ENCODE data around the gene SUFU. TPM values are rescaled to one million over a fixed set of nuclear protein-coding genes. Genes with fewer than 3 reads are reported as not detected.

The SUFU gene
- total RNA-seq, 1 donor from 2014 or later: 19.9 TPM

DNA sequence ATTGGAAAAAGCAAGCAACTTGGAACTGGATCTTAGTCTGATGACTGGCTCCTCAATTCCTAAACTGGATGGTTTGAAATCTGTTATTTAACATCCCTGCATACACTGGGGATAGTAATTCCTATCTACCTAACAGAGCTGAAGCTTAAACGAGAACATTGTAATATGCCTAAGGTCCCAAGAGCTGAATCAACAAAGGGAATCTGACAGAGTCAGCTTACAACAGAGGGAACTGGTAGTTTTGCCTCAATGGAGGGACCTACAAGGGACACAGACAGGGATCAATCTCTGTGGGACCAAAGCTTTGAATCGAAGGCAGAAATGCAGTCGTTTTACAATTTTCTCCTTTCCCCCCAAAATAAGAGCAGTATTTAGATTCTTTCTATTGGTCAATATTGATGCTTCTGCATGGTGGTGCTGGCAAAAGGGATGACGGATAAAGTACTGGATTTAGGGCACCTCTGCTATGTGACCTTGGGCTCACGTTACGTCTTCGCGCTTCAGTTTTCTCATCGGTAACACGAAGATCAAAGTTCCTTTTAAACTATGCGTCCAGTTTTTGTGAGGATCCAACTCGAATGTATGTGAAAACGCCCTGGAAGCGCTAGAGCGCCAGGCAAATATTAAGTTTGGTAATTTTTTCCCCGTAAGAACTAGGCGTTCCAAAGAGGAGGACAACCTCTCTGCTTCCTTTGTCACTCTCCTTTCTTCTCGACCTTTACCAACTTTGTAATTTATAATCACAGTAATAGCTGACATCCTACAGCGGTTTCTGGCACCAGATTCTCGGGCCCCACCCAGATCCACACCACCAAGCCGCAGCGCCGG lies 2.4 kb upstream of the SUFU start:
- no peak for DNase-seq
- Mint-ChIP-seq H3K27ac (ENCODE audit: unreplicated experiment) (no peak overlapping the region), H3K4me3 (ENCODE audit: unreplicated experiment) (no peak overlapping the region), H3K36me3 (ENCODE audit: unreplicated experiment) (no peaks in the 10 kb centered on the region), H3K27me3 (ENCODE audit: unreplicated experiment) (no peaks in the 10 kb centered on the region), H3K9me3 (ENCODE audit: unreplicated experiment) (no peaks in the 10 kb centered on the region), H3K4me1 (ENCODE audit: low read depth, unreplicated experiment) (peaks cover 11% of the 10 kb centered on the region)
- TF ChIP-seq, protein P1, sequence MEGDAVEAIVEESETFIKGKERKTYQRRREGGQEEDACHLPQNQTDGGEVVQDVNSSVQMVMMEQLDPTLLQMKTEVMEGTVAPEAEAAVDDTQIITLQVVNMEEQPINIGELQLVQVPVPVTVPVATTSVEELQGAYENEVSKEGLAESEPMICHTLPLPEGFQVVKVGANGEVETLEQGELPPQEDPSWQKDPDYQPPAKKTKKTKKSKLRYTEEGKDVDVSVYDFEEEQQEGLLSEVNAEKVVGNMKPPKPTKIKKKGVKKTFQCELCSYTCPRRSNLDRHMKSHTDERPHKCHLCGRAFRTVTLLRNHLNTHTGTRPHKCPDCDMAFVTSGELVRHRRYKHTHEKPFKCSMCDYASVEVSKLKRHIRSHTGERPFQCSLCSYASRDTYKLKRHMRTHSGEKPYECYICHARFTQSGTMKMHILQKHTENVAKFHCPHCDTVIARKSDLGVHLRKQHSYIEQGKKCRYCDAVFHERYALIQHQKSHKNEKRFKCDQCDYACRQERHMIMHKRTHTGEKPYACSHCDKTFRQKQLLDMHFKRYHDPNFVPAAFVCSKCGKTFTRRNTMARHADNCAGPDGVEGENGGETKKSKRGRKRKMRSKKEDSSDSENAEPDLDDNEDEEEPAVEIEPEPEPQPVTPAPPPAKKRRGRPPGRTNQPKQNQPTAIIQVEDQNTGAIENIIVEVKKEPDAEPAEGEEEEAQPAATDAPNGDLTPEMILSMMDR (IDR thresholded peaks at IDR 0.05; ENCODE audit: partially characterized antibody, unreplicated experiment): no peak

DNA sequence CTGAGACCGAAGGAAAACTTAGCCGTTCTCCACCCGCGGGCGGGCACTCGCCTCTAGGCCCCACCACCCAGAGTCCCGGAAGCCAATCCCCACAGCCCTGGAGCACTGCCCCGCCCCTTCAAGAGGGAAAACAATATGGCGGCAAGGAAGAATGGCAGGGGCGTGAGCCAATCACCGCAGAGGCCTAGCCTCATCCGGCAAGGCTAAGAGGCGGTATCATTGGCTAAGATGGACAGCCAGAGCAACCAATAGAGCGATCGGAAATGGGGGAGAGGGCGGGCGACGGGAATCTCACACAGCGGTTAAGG lies 1.8 kb upstream of the SUFU start:
- Mint-ChIP-seq H3K4me3 (ENCODE audit: unreplicated experiment) (no peak overlapping the region), H3K27ac (ENCODE audit: unreplicated experiment) (no peak overlapping the region), H3K9me3 (ENCODE audit: unreplicated experiment) (no peaks in the 10 kb centered on the region), H3K27me3 (ENCODE audit: unreplicated experiment) (no peaks in the 10 kb centered on the region), H3K36me3 (ENCODE audit: unreplicated experiment) (no peaks in the 10 kb centered on the region), H3K4me1 (ENCODE audit: low read depth, unreplicated experiment) (peaks cover 11% of the 10 kb centered on the region)
- TF ChIP-seq, protein P1 (IDR thresholded peaks at IDR 0.05; ENCODE audit: partially characterized antibody, unreplicated experiment): no peak
- peak; percentile 97 for DNase-seq

GRCh38 chr10:102502337-102503151 lies 1.2 kb upstream of the SUFU start, which contains the start of gene ACTR1A:
TSS of gene ACTR1A (minus strand) at chr10:102502712. CDS start at chr10:102502647, 65 bp downstream.
- Mint-ChIP-seq H3K4me1 (ENCODE audit: low read depth, unreplicated experiment) (peaks cover 11% of the 10 kb centered on the region), H3K4me3 (ENCODE audit: unreplicated experiment) (no peak within 1 kb of the TSS), H3K27ac (ENCODE audit: unreplicated experiment) (no peak within 1 kb of the TSS), H3K9me3 (ENCODE audit: unreplicated experiment) (no peaks in the 10 kb centered on the region), H3K27me3 (ENCODE audit: unreplicated experiment) (no peaks in the 10 kb centered on the region), H3K36me3 (ENCODE audit: unreplicated experiment) (no peaks in the 10 kb centered on the region)
- TF ChIP-seq, protein P1 (IDR thresholded peaks at IDR 0.05; ENCODE audit: partially characterized antibody, unreplicated experiment): no peak
- DNase-seq: peak; percentile 97

- no peaks in the 10 kb centered on the region for H3K36me3 Mint-ChIP-seq (ENCODE audit: unreplicated experiment)
- H3K4me1 Mint-ChIP-seq (ENCODE audit: low read depth, unreplicated experiment): peaks cover 11% of the 10 kb centered on the region
- peak; percentile 59 for DNase-seq
- TF ChIP-seq, protein P1 (IDR thresholded peaks at IDR 0.05; ENCODE audit: partially characterized antibody, unreplicated experiment): no peak
- H3K9me3 Mint-ChIP-seq (ENCODE audit: unreplicated experiment): no peaks in the 10 kb centered on the region
- peak overlapping the region; percentile 80 for H3K27ac Mint-ChIP-seq (ENCODE audit: unreplicated experiment)
- no peaks in the 10 kb centered on the region for H3K27me3 Mint-ChIP-seq (ENCODE audit: unreplicated experiment)
- H3K4me3 Mint-ChIP-seq (ENCODE audit: unreplicated experiment): peak overlapping the region; percentile 95
These were observed 605 bp downstream of the SUFU start for GRCh38 chr10:102504179-102504975.
